GM12892 (cell line): ENCODE data around the gene RFXANK.

Experiments
- POLR2A ChIP-seq: IDR thresholded peaks from 2 replicates; pipeline ENCODE4 v1.6.1; 2011; ENCODE audit warnings: low read depth, low read length, control low read depth
- POLR2AphosphoS5 ChIP-seq: IDR thresholded peaks from 2 replicates; pipeline ENCODE4 v1.6.1; 2011; ENCODE audit warnings: low read depth, low read length, control low read depth
- TAF1 ChIP-seq: IDR thresholded peaks from 2 replicates; pipeline ENCODE4 v1.6.1; 2011; ENCODE audit warnings: low read depth, mild to moderate bottlenecking, control low read depth, low read length, borderline replicate concordance

- no peak for TF ChIP-seq POLR2AphosphoS5
- TF ChIP-seq TAF1 = no peak
- no peak for TF ChIP-seq POLR2A
Measured at GRCh38 chr19:19149435-19149834, 42.6 kb upstream of the RFXANK start.
